Measurements from ENCODE around the gene WFIKKN2.

Gene WFIKKN2

DNA sequence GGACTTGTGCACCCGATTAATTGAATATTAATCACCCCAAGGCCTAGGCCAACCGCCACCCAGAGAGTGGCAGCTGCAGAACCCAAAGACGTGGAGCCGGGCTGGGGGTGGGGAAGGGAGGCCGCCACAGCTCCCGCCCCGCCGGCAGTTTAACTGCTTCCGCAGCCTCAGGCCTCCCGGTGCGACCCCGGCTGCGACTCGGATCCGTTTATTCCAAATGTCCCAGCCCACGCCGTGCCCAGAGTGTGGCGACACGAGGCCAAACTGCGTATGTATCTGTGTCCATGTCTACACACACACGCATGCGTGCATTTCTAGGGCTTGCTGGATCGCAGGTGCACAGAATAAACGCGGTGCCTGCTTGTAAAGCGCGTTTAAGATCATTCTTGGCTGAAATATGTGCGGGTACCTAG, 31.6 kb downstream of the WFIKKN2 start:
- peak overlapping the region; percentile 90 to 97 for H3K4ac ChIP-seq (ENCODE audit: low read depth in 1 of 2, low read length in 2 of 2)
- H3K36me3 ChIP-seq (ENCODE audit: control insufficient read depth in 1 of 2, insufficient read depth in 2 of 2, low read depth in 1 of 2, low read length in 2 of 2), result peaks cover 6 to 21% of the 10 kb centered on the region in 2 experiments
- peak overlapping the region; percentile 92 to 97 for H3K18ac ChIP-seq (ENCODE audit: low read depth in 1 of 2, low read length in 2 of 2)
- peak overlapping the region; percentile 91 for H3K4me2 ChIP-seq (ENCODE audit: low read length, poor library complexity, severe bottlenecking)
- peak; percentile 91 for DNase-seq
- peaks cover 4% of the 10 kb centered on the region for H3K4me1 ChIP-seq (ENCODE audit: control insufficient read depth, insufficient read depth, low read depth, low read length)
- H3K9me3 ChIP-seq (ENCODE audit: control insufficient read depth, low read length), result no peaks in the 10 kb centered on the region
- under 1% methylated on average over 28 of the region's 28 CpGs for WGBS
- peak overlapping the region; percentile 37 to 90 for H3K23ac ChIP-seq (ENCODE audit: low read length in 2 of 2)
- no peaks in the 10 kb centered on the region for H3K79me1 ChIP-seq (replicated peaks; ENCODE audit: low read length, poor library complexity, severe bottlenecking)
- H2BK5ac ChIP-seq (ENCODE audit: low read depth, low read length, poor library complexity, severe bottlenecking), result peak overlapping the region; percentile 84
- H3K27me3 ChIP-seq (ENCODE audit: control insufficient read depth in 1 of 2, insufficient read depth in 1 of 2, low read length in 2 of 2), result no peaks in the 10 kb centered on the region
- peak overlapping the region; percentile 96 for H2BK15ac ChIP-seq (ENCODE audit: low read depth, poor library complexity, severe bottlenecking)
- H2BK120ac ChIP-seq (ENCODE audit: low read depth, low read length), result peak overlapping the region; percentile 82
- H3K4me3 ChIP-seq (ENCODE audit: insufficient read depth in 1 of 2, low read depth in 1 of 2, low read length in 2 of 2), result peak overlapping the region; percentile 70 to 81
- peak overlapping the region; percentile 94 for H4K8ac ChIP-seq (ENCODE audit: low read length)
- H2BK12ac ChIP-seq (ENCODE audit: low read length in 2 of 2), result peak overlapping the region; percentile 87 to 89
- H3K14ac ChIP-seq (ENCODE audit: low read length in 2 of 2), result peak overlapping the region in 1 of 2 experiments; percentile 64
- H3K9ac ChIP-seq (ENCODE audit: low read length), result peak overlapping the region; percentile 97
- peak overlapping the region; percentile 100 for H3K27ac ChIP-seq (ENCODE audit: low read length, poor library complexity, severe bottlenecking)
- peak overlapping the region; percentile 88 for H2AK5ac ChIP-seq (ENCODE audit: low read length, severe bottlenecking)
- peak overlapping the region; percentile 99 for H4K91ac ChIP-seq (ENCODE audit: low read length)
- H2AFZ ChIP-seq (ENCODE audit: low read depth, low read length), result peak overlapping the region; percentile 66

DNA sequence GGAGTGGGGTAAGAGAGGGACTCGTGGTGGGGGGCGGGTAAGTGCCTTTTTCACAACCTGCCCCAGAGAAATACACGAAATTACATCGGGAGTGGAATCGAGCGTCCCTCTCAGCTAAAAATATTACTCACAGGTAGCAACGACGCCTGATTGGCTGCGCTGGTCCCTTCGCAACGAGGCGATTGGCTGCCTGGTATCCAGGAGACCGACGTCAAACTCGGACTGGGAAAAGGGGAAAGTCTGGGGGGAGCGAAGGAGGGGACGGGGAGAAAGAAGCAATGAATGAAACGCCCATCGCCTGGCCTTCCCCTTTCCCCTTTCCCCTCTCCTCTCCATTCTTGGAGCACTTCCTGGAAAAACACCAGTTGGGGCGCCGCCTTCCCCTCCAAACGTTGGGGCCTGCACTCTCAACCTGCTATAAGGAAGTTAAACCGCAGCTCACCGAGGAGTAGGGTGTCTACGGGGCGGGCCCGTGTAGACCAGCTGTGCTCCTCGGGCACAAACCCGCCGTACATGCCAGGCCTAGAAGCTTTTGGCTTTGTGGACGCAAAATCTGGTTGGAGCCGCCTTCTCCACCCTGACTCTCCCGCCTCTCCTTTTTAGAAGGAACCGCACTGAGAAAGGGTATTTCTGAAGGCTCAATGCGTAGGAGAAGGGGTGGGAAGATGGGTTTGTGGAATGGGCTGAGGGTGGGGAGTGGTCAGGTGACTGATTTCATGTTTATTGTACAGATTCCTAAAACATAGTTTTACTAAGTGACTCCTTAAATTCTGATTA, 32.2 kb downstream of the WFIKKN2 start:
- Histone ChIP-seq H2BK15ac (ENCODE audit: low read depth, poor library complexity, severe bottlenecking) (peak overlapping the region; percentile 39), H2BK5ac (ENCODE audit: low read depth, low read length, poor library complexity, severe bottlenecking) (peak overlapping the region; percentile 84), H3K9me3 (ENCODE audit: control insufficient read depth, low read length) (no peaks in the 10 kb centered on the region), H2BK120ac (ENCODE audit: low read depth, low read length) (no peak overlapping the region), H3K18ac (ENCODE audit: low read depth in 1 of 2, low read length in 2 of 2) (peak overlapping the region; percentile 92 to 97), H3K9ac (ENCODE audit: low read length) (peak overlapping the region; percentile 97), H3K79me1 (replicated peaks; ENCODE audit: low read length, poor library complexity, severe bottlenecking) (no peaks in the 10 kb centered on the region), H3K27me3 (ENCODE audit: control insufficient read depth in 1 of 2, insufficient read depth in 1 of 2, low read length in 2 of 2) (no peaks in the 10 kb centered on the region), H2AK5ac (ENCODE audit: low read length, severe bottlenecking) (no peak overlapping the region), H3K4ac (ENCODE audit: low read depth in 1 of 2, low read length in 2 of 2) (peak overlapping the region; percentile 90 to 99), H4K91ac (ENCODE audit: low read length) (peak overlapping the region; percentile 34), H3K36me3 (ENCODE audit: control insufficient read depth in 1 of 2, insufficient read depth in 2 of 2, low read depth in 1 of 2, low read length in 2 of 2) (peaks cover 6 to 15% of the 10 kb centered on the region in 2 experiments), H2BK12ac (ENCODE audit: low read length in 2 of 2) (peak overlapping the region in 1 of 2 experiments; percentile 92), H3K27ac (ENCODE audit: low read length, poor library complexity, severe bottlenecking) (peak overlapping the region; percentile 100), H3K14ac (ENCODE audit: low read length in 2 of 2) (peak overlapping the region in 1 of 2 experiments; percentile 75), H3K23ac (ENCODE audit: low read length in 2 of 2) (peak overlapping the region in 1 of 2 experiments; percentile 80), H3K4me1 (ENCODE audit: control insufficient read depth, insufficient read depth, low read depth, low read length) (peaks cover 4% of the 10 kb centered on the region), H2AFZ (ENCODE audit: low read depth, low read length) (peak overlapping the region; percentile 36), H3K4me2 (ENCODE audit: low read length, poor library complexity, severe bottlenecking) (peak overlapping the region; percentile 91), H3K4me3 (ENCODE audit: insufficient read depth in 1 of 2, low read depth in 1 of 2, low read length in 2 of 2) (peak overlapping the region; percentile 70 to 81), H4K8ac (ENCODE audit: low read length) (peak overlapping the region; percentile 94)
- DNase-seq, result peak; percentile 99
- under 1% methylated on average over 27 of the region's 35 CpGs for WGBS

DNA sequence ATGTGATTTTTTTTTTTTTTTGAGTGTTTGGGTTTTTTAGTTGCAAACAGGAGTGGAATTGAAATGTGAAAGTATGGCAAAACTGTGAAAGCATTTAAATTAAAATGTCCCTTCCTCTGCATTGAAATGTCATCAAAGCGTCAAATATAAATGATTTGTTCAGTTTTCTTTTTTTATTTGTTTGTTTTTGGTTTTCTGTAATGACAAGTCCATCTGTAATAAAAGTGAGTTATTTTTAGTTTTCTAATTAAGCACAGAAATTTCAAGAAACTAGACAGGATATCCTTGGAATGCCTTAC, 32.7 kb downstream of the WFIKKN2 start:
- Histone ChIP-seq H3K9ac (ENCODE audit: low read length) (peak overlapping the region; percentile 97), H3K23ac (ENCODE audit: low read length in 2 of 2) (no peak overlapping the region), H3K27me3 (ENCODE audit: control insufficient read depth in 1 of 2, insufficient read depth in 1 of 2, low read length in 2 of 2) (no peaks in the 10 kb centered on the region), H3K36me3 (ENCODE audit: control insufficient read depth in 1 of 2, insufficient read depth in 2 of 2, low read depth in 1 of 2, low read length in 2 of 2) (peaks cover 4 to 9% of the 10 kb centered on the region in 2 experiments), H3K79me1 (replicated peaks; ENCODE audit: low read length, poor library complexity, severe bottlenecking) (no peaks in the 10 kb centered on the region), H3K4me2 (ENCODE audit: low read length, poor library complexity, severe bottlenecking) (no peak overlapping the region), H2AFZ (ENCODE audit: low read depth, low read length) (no peak overlapping the region), H2BK120ac (ENCODE audit: low read depth, low read length) (no peak overlapping the region), H3K27ac (ENCODE audit: low read length, poor library complexity, severe bottlenecking) (peak overlapping the region; percentile 100), H3K18ac (ENCODE audit: low read depth in 1 of 2, low read length in 2 of 2) (no peak overlapping the region), H4K8ac (ENCODE audit: low read length) (no peak overlapping the region), H2BK5ac (ENCODE audit: low read depth, low read length, poor library complexity, severe bottlenecking) (peak overlapping the region; percentile 82), H3K4me3 (ENCODE audit: insufficient read depth in 1 of 2, low read depth in 1 of 2, low read length in 2 of 2) (peak overlapping the region in 1 of 2 experiments; percentile 81), H3K4me1 (ENCODE audit: control insufficient read depth, insufficient read depth, low read depth, low read length) (peaks cover 3% of the 10 kb centered on the region), H2AK5ac (ENCODE audit: low read length, severe bottlenecking) (no peak overlapping the region), H3K9me3 (ENCODE audit: control insufficient read depth, low read length) (no peaks in the 10 kb centered on the region), H2BK12ac (ENCODE audit: low read length in 2 of 2) (no peak overlapping the region), H3K14ac (ENCODE audit: low read length in 2 of 2) (no peak overlapping the region), H2BK15ac (ENCODE audit: low read depth, poor library complexity, severe bottlenecking) (no peak overlapping the region), H3K4ac (ENCODE audit: low read depth in 1 of 2, low read length in 2 of 2) (no peak overlapping the region), H4K91ac (ENCODE audit: low read length) (no peak overlapping the region)
- no CpG with 5 or more reads among the region's 1 CpG for WGBS
- DNase-seq, result no peak

DNA sequence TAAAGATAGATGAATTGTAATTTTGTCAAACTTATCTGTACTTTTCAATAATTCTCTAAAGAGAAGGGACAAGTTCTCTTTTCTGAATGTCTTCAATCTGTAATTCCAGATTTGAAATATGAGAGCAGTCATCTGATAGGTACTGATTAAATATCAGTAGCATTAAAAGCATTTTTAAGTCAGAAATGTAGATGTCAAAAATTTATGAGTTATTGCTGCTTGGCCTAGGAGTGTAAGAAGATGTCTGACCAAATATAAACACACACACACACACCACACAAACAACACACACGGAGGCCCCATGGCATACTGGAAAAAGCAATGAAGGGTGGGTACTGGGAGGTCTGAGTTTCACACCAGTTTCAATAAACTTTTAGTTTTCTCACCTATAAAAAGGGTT, 33.2 kb downstream of the WFIKKN2 start:
- DNase-seq, result no peak
- H4K91ac ChIP-seq (ENCODE audit: low read length), result no peak overlapping the region
- H3K36me3 ChIP-seq (ENCODE audit: control insufficient read depth in 1 of 2, insufficient read depth in 2 of 2, low read depth in 1 of 2, low read length in 2 of 2), result peaks cover 0 to 4% of the 10 kb centered on the region in 2 experiments
- no peak overlapping the region for H2BK5ac ChIP-seq (ENCODE audit: low read depth, low read length, poor library complexity, severe bottlenecking)
- no peak overlapping the region for H4K8ac ChIP-seq (ENCODE audit: low read length)
- no CpG with 5 or more reads among the region's 1 CpG for WGBS
- no peak overlapping the region for H3K4me2 ChIP-seq (ENCODE audit: low read length, poor library complexity, severe bottlenecking)
- H3K23ac ChIP-seq (ENCODE audit: low read length in 2 of 2), result no peak overlapping the region
- H3K27me3 ChIP-seq (ENCODE audit: control insufficient read depth in 1 of 2, insufficient read depth in 1 of 2, low read length in 2 of 2), result no peaks in the 10 kb centered on the region
- no peak overlapping the region for H3K4ac ChIP-seq (ENCODE audit: low read depth in 1 of 2, low read length in 2 of 2)
- no peaks in the 10 kb centered on the region for H3K9me3 ChIP-seq (ENCODE audit: control insufficient read depth, low read length)
- H2BK12ac ChIP-seq (ENCODE audit: low read length in 2 of 2), result no peak overlapping the region
- no peak overlapping the region for H3K18ac ChIP-seq (ENCODE audit: low read depth in 1 of 2, low read length in 2 of 2)
- H3K14ac ChIP-seq (ENCODE audit: low read length in 2 of 2), result no peak overlapping the region
- no peaks in the 10 kb centered on the region for H3K4me1 ChIP-seq (ENCODE audit: control insufficient read depth, insufficient read depth, low read depth, low read length)
- H2BK120ac ChIP-seq (ENCODE audit: low read depth, low read length), result no peak overlapping the region
- H3K9ac ChIP-seq (ENCODE audit: low read length), result peak overlapping the region; percentile 97
- H2AFZ ChIP-seq (ENCODE audit: low read depth, low read length), result no peak overlapping the region
- peak overlapping the region in 1 of 2 experiments; percentile 81 for H3K4me3 ChIP-seq (ENCODE audit: insufficient read depth in 1 of 2, low read depth in 1 of 2, low read length in 2 of 2)
- H2AK5ac ChIP-seq (ENCODE audit: low read length, severe bottlenecking), result no peak overlapping the region
- no peak overlapping the region for H2BK15ac ChIP-seq (ENCODE audit: low read depth, poor library complexity, severe bottlenecking)
- H3K27ac ChIP-seq (ENCODE audit: low read length, poor library complexity, severe bottlenecking), result no peak overlapping the region
- no peaks in the 10 kb centered on the region for H3K79me1 ChIP-seq (replicated peaks; ENCODE audit: low read length, poor library complexity, severe bottlenecking)
